Stromal cell of bone marrow (primary cell): Measurements from ENCODE around the gene GSAP.
"Not testable (repeated sequence)": the region's sequence is repeated elsewhere in the genome, so short reads cannot be mapped to it uniquely, and the experiment has no call there.

Source experiments
- DNase-seq: peaks from one replicate; pipeline ENCODE4 v3.0.0-alpha.2; 2012; ENCODE audit warnings: low read depth

Gene GSAP

DNA sequence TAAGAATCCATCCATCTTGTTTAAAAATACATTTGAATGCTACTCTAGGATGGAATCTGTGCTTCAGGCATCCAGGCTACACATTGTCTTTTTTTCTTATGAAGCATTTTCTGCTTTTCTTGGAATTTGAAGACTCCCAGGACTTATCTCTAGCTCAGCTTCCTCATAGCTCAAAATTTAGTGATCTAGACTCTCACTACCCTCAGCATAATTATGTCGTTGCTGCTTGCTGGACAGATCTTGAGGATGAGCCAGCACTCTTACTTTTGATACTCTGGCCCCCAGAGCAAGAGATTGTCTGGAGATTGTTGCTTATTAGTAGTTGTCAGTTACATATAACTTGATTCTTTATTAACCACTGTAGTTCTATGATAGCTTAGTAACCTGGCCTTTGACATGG is 133.3 kb downstream of the GSAP start:
- no peak for DNase-seq

DNA sequence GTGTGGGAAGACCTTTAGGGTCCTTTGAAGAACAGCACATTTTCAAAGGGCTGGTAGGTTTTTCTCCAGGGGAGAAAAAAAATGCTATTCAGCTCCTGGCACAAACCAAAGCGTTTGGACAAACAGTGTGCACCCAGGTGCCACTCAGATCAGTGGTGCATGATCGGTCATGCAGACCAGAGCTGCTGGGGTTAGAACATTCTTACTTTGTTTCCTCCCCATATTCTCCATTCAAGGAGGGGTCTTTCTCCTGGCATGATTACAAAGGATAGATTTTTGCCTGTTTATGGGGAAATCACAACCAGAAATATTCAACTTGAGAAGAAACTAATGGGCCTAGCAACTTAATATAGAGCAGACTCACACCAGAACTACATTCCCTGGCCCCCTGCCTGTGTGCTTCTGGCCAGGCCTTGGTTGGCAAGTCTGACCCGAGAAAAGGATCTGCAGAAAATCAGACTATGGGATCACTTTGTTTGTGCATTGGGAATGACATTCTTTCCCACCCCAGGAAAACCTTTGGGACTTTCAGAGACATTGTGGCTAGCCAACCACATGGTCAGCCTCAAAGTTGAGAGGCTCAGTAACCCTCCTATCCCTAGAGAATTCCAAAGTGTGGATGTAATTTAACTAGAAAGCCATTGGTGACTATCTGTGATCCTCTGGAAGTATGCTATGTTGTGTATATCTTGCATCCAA is 134.2 kb downstream of the GSAP start:
- DNase-seq: no peak

DNA sequence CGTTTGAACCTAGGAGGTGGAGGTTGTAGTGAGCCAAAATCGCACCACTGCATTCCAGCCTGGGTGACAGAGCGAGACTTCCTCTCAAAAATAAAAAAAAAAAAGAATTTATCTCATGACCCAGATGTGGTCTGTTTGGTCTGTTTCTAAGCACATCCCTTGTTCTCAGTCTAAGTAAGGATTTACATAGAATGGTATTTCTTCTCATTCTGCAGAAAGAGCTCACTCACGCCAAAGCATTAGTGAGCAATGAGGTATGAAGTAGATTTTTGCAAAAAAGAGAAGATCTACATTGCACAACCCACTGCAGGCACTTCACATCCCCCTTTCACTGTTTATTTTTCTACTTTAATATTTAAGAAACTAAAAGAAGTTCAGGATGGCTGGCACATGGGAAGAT is 140.0 kb downstream of the GSAP start:
- no peak for DNase-seq

DNA sequence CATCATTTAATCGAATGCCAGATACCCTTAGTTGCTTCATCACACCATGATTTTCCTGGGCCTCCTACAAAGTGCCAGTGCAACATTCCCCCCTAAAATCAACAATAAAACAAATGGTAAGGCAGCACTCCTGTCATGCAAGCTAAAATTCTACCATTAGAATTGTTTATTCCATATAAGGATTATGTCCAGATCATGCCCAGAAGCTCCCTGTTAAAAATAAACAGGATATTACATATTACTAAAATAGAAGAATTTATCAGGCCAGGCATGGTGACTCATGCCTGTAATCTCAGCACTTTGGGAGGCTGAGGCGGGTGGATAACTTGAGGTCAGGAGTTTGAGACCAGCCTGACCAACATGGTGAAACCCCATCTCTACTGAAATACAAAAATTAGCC is 140.5 kb downstream of the GSAP start:
- DNase-seq: not testable (repeated sequence)

DNA sequence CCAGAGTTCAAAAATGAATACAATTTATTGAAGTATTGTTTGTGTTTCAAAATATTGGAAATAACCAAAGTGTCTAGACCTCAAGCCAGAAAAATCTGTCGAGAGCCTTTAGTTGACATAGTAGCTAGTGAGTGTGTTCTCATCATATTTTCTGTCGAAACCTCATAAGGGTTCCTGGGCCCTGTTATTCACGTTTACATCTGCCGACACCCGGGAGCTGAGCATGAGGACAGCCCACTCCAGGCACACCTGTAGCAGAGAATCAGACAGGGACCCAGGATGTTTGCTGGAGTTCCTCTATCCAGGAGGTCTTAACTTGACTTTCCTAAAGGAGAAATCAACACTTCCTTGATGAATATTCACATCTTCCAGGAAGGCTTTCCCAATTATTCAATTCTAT is 144.4 kb downstream of the GSAP start:
- no peak for DNase-seq

DNA sequence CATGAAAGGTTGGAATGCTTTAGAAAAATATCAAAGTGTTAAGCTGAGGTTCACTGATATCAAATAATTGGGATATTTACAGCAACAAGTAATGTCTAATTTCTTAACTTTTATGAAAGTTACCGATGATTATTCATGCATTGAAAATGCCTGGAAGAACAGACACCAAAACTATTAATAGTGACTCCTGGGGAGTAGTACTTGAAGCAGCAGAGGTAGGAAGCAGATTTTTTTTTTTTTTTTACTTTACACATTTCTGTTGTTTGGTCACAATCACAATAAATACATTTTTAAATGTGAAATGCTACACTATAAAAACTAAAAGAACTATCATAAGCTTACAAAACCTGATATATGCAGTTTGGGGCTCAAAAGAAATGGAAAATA is 146.1 kb downstream of the GSAP start:
- DNase-seq: no peak

DNA sequence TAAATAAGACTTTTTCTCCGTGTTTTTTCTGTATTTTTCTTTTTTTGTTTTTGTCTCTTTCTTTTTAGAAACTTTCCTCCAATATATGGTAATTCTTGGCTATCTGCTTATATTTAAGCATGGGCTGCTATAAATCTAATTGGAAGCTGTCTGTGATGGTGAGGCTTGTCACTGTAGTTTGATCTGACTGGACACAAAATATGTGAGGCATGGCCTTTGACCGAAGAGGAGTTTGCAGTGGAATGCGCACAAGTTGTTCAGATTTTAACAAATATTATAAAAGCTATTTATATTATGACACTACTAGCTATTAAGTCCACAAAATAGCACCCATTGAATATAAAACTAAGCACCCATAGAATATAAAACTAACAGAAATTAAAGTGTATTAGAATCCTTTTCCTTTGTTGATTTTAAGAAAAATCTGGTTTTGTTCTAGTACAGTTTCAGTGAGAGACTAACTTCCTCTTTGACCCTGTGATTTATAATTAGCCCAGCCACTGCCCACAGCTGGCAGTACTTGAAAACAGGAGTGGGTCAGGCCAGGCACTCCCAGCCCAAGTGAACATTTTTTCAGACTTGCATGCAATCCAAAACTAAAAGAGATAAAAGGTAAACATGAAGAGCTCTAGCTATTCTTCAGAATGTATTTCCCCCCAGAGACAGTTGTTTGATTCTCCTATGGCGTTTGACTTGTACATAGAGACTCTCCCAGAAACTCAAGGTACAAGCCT is 146.6 kb downstream of the GSAP start:
- no peak for DNase-seq

DNA sequence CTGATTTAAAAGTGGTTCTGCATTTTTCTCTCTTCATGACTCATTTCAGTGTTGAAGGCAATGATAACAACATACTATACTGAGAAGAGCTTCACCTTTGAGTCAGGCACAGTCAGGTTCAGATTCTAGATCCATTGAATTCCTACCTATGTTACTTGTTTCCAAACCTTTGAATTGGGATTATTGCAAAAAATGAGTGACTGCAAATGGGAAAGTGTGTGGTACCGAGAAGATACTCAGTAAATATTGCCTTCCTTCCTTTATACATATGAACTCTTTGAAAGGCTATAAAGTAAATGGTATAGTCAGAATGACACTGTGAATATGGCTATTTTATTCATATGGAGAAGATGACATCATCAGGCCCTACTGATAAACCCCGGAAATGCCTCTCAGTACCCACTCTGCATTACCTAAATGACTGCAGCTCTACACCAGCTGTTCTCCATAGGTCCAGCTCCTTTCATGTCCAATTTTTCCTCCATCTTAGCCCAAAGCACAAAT is 149.8 kb downstream of the GSAP start:
- DNase-seq: no peak

DNA sequence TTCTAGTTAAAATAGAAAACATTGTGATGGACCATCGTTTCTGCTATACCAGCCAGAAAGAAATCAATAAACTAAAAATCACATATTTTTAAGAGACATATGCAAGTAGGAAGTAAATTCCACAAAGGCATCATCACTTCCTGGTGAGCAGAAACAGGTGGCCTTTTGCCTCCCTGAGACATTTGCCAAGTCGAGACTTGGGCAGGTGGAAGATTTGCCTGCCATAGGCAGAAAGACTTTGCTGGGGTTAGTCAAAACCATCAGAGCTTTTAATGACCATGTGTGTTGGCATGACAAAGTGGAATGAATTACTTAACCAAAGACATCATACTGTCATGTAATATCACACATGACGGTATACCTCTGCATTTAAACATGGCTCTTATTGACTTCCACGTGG is 150.5 kb downstream of the GSAP start:
- no peak for DNase-seq

DNA sequence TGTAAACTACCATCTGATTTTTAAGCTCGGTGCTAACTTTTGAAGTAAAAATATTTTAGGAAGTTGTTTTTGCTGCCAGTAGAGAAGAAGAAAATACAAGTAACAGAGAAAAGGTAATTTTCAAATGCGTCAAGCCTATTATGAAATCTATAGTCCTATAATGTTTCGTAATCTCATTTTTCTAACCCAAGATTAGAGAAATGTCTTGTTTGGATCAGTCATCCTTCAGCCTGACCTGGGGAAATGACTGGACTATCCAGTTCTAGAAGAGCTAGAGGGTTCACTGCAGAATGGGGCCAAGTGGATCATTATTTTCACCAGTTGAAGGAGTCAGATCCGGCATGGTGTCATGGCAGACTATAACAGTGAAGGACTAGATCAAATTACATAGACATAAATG is 153.8 kb downstream of the GSAP start:
- no peak for DNase-seq
